Neural cell (in vitro differentiated cells): ENCODE data around the gene NRP2.

ENCODE experiments used
- POLR2AphosphoS5 ChIP-seq: IDR thresholded peaks from 2 replicates; pipeline ENCODE4 v1.6.1; 2012
- SMC3 ChIP-seq: fragments of 450-650 bp; conservative IDR thresholded peaks from 2 replicates; pipeline ENCODE4 v1.6.1; 2014; ENCODE audit warnings: antibody characterized with exemption, mild to moderate bottlenecking, moderate library complexity; ENCODE audit not compliant: poor library complexity
- TF ChIP-seq, protein P1 (sequence below): fragments of 450-650 bp; IDR thresholded peaks from 2 replicates; pipeline ENCODE4 v1.5.1; 2014; ENCODE audit warnings: antibody characterized with exemption, mild to moderate bottlenecking, moderate library complexity; ENCODE audit not compliant: poor library complexity, severe bottlenecking

DNA sequence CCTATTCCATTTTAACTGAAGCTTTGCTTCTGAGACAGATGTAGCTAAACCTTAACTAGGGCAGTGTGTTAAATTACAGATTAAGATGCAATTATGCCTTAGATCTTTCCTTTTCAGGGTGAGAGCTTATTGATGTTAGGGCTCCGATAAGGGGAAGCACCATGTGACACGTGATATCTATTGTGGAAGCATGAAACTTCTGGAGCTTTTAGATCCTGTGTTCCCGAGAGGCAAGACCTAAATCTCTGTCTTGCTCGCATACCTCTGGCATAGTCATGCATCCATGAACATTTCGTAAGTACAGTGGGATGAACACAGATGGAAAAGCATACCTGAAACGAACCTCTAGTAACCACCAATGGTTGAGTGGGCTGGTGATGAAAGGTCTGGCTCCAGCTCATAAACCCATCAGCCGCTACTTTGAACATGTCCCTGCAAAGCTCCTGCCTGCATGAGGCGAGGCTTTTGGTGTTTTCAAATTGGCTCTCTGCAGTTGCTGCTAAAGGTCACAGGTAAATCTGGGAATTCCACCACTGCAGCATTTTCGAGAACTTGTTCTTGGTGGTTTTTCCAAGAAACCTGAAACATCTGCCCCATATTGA is 3.7 kb upstream of the NRP2 start:
- TF ChIP-seq, protein P1, sequence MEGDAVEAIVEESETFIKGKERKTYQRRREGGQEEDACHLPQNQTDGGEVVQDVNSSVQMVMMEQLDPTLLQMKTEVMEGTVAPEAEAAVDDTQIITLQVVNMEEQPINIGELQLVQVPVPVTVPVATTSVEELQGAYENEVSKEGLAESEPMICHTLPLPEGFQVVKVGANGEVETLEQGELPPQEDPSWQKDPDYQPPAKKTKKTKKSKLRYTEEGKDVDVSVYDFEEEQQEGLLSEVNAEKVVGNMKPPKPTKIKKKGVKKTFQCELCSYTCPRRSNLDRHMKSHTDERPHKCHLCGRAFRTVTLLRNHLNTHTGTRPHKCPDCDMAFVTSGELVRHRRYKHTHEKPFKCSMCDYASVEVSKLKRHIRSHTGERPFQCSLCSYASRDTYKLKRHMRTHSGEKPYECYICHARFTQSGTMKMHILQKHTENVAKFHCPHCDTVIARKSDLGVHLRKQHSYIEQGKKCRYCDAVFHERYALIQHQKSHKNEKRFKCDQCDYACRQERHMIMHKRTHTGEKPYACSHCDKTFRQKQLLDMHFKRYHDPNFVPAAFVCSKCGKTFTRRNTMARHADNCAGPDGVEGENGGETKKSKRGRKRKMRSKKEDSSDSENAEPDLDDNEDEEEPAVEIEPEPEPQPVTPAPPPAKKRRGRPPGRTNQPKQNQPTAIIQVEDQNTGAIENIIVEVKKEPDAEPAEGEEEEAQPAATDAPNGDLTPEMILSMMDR = no peak
- TF ChIP-seq POLR2AphosphoS5 = no peak
- TF ChIP-seq SMC3 = no peak
